T-cell (primary cell): ENCODE measurements around the gene CRTC3. TPM values are rescaled to one million over a fixed set of nuclear protein-coding genes. Genes with fewer than 3 reads are reported as not detected.
A peak's percentile ranks its signal among the peaks of the same experiment; 100 is the strongest.

ENCODE experiments used
- ATAC-seq, 4 experiments: fragments of 200-7000 bp in 3 of 4; fragments of 150-1000 bp in 1 of 4; cut with Tn5 transposase; replicated peaks in 1 of 4; 1 replicate in 3 of 4; 2 replicates in 1 of 4; pipeline ENCODE4 v1.10.0; 2021; ENCODE audit warnings: moderate library complexity in 3 of 4, mild to moderate bottlenecking in 2 of 4, moderate number of reproducible peaks in 1 of 4
- CTCF ChIA-PET, 2 donors: fragments of 300-600 bp; sonication (Branson Sonifier 250); formaldehyde crosslinking; loops; one replicate each; lab custom pipeline; 2022; ENCODE audit warnings: antibody characterized with exemption in 2 of 2; lab: Charles Lee
- POLR2A ChIA-PET, 2 donors: fragments of 300-600 bp; sonication (Branson Sonifier 250); formaldehyde crosslinking; loops; one replicate each; lab custom pipeline; 2022; ENCODE audit warnings: antibody characterized with exemption in 2 of 2; lab: Charles Lee
- DNase-seq, 35 experiments: peaks; one replicate each; pipeline versions ENCODE4 v3.0.0 to v3.0.0-alpha.2; 2013 to 2023
- H3K27ac ChIP-seq: one replicate; pipeline ENCODE4 v1.5.1; 2013; ENCODE audit warnings: low read length
- H3K27me3 ChIP-seq, 2 experiments: replicated peaks in 1 of 2; 1 replicate in 1 of 2; 2 replicates in 1 of 2; pipeline versions ENCODE4 v1.6.1 to v1.7.0; 2013; ENCODE audit warnings: low read length in 1 of 2, mixed read lengths in 1 of 2; ENCODE audit not compliant: control insufficient read depth in 2 of 2, insufficient read depth in 2 of 2; ENCODE audit errors: extremely low read depth in 1 of 2
- H3K36me3 ChIP-seq, 2 donors: 1 replicate in 1 of 2; 2 replicates in 1 of 2; pipeline versions ENCODE4 v1.6.1 to v1.7.0; 2013; ENCODE audit warnings: low read length in 1 of 2; ENCODE audit not compliant: control insufficient read depth in 2 of 2, insufficient read depth in 1 of 2; ENCODE audit errors: extremely low read depth in 1 of 2
- H3K4me1 ChIP-seq, 2 experiments: 1 replicate in 1 of 2; 2 replicates in 1 of 2; pipeline versions ENCODE4 v1.6.1 to v1.7.0; 2013; ENCODE audit warnings: low read length in 2 of 2, mixed read lengths in 1 of 2; ENCODE audit not compliant: insufficient read depth in 2 of 2, control insufficient read depth in 1 of 2; ENCODE audit errors: extremely low read depth in 1 of 2
- H3K4me3 ChIP-seq, 2 donors: 1 replicate in 1 of 2; 2 replicates in 1 of 2; pipeline versions ENCODE4 v1.5.1 to v1.7.0; 2013; ENCODE audit warnings: mild to moderate bottlenecking in 2 of 2, low read length in 1 of 2, moderate library complexity in 1 of 2; ENCODE audit not compliant: control insufficient read depth in 1 of 2; ENCODE audit errors: extremely low read depth in 1 of 2
- H3K9me3 ChIP-seq: 2 replicates; pipeline ENCODE4 v1.7.0; 2013
- H3K27ac Mint-ChIP-seq, 2 donors: one replicate each; pipeline ENCODE4 v1.8.0; 2020 to 2021; ENCODE audit warnings: mild to moderate bottlenecking in 2 of 2, mixed read lengths in 2 of 2
- H3K27me3 Mint-ChIP-seq, 2 donors: one replicate each; pipeline ENCODE4 v1.8.0; 2021 to 2022; ENCODE audit warnings: mixed read lengths in 2 of 2
- H3K36me3 Mint-ChIP-seq: one replicate; pipeline ENCODE4 v1.8.0; 2021; ENCODE audit warnings: mixed read lengths
- H3K4me1 Mint-ChIP-seq, 3 donors: one replicate each; pipeline ENCODE4 v1.8.0; 2020 to 2022; ENCODE audit warnings: mixed read lengths in 3 of 3, mild to moderate bottlenecking in 1 of 3
- H3K4me3 Mint-ChIP-seq, 3 donors: one replicate each; pipeline ENCODE4 v1.8.0; 2020 to 2022; ENCODE audit warnings: mild to moderate bottlenecking in 3 of 3, mixed read lengths in 3 of 3, moderate library complexity in 3 of 3
- H3K9me3 Mint-ChIP-seq, 3 donors: one replicate each; pipeline ENCODE4 v1.8.0; 2020 to 2022; ENCODE audit warnings: mixed read lengths in 3 of 3
- WGBS: methylation state at CpG from one replicate; pipeline ENCODE4 v1.1.5; 2013; ENCODE audit warnings: missing lambda C conversion rate; ENCODE audit not compliant: insufficient coverage; 5-methylcytosine and 5-hydroxymethylcytosine counted together
- total RNA-seq, 35 experiments: library from RNA in 6 of 35; stranded (reverse) in 6 of 35; fragments of 120-200 nt in 1 of 35; gene quantifications; one replicate each; pipeline versions ENCODE4 v1.2.1 to v1.2.4 and lab custom pipeline; 2013 to 2026

Gene CRTC3
- total RNA-seq, 5 donors from 2014 or later (not counting 1 experiment from before 2014, with no cell fraction given): 88.3 to 119 (median 89.1) TPM

DNA sequence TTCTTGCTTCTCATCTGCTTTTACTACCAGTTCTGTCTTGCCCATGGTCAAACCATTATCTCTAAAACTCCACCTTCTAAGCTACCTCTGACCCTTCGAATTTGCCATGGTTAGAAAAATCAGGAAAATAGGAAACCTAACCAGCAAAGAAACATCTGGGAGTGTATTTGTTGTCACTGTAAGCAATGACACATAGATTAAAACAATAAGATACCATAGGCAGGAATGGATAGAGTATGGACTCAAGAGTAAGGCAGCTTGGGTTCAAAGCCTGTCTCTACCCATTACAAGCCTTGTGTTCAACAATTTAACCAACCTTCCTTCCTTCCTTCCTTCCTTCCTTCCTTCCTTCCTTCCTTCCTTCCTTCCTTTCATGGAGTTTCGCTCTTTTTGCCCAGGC, 34.9 kb downstream of the CRTC3 start:
- POLR2A ChIA-PET: interaction anchor here in 1 of 2 donors (0.5 to 1.1 kb wide), 2 partner anchors 34 to 331 kb away, joined by 3 read pairs; partner anchors contain the start of gene CIB1
- Mint-ChIP-seq H3K9me3 (no peaks in the 10 kb centered on the region), H3K27me3 (no peaks in the 10 kb centered on the region), H3K4me1 (peaks cover 87 to 94% (median 93%) of the 10 kb centered on the region in 3 donors), H3K4me3 (peak overlapping the region in 2 of 3 donors; percentile 56 to 66), H3K36me3 (peaks cover 14% of the 10 kb centered on the region), H3K27ac (peak overlapping the region; percentile 90 to 94)
- ATAC-seq (no peak), DNase-seq (no peak)
- H3K4me3 ChIP-seq: no peak overlapping the region
- peak overlapping the region; percentile 81 for H3K27ac ChIP-seq
- CTCF ChIA-PET: interaction anchor here (0.7 to 1.0 kb wide), 3 partner anchors 25 to 83 kb away, joined by 3 read pairs; no protein-coding TSS in a partner anchor
- H3K4me1 ChIP-seq: peaks cover 77 to 88% of the 10 kb centered on the region in 2 experiments
- WGBS: no CpG with 5 or more reads among the region's 2 CpGs
- no peaks in the 10 kb centered on the region for H3K9me3 ChIP-seq
- peaks cover under 1 to 5% of the 10 kb centered on the region in 2 donors for H3K36me3 ChIP-seq
- H3K27me3 ChIP-seq: no peaks in the 10 kb centered on the region

GRCh38 chr15:90565866-90566265, 36.1 kb downstream of the CRTC3 start:
- H3K27me3 Mint-ChIP-seq: no peaks in the 10 kb centered on the region
- H3K4me1 ChIP-seq: peaks cover 81 to 87% of the 10 kb centered on the region in 2 experiments
- no peaks in the 10 kb centered on the region for H3K36me3 ChIP-seq
- H3K27ac ChIP-seq: peak overlapping the region; percentile 81
- ChIA-PET CTCF (no interaction called here), POLR2A (interaction anchor here in 1 of 2 donors (1.3 kb wide), 1 partner anchor 33 kb away, joined by 3 read pairs; no protein-coding TSS in a partner anchor)
- no peaks in the 10 kb centered on the region for H3K9me3 ChIP-seq
- H3K9me3 Mint-ChIP-seq: no peaks in the 10 kb centered on the region
- no peaks in the 10 kb centered on the region for H3K27me3 ChIP-seq
- peaks cover 12% of the 10 kb centered on the region for H3K36me3 Mint-ChIP-seq
- H3K4me3 Mint-ChIP-seq: peak overlapping the region in 2 of 3 donors; percentile 4 to 66
- H3K4me1 Mint-ChIP-seq: peaks cover 89 to 92% (median 91%) of the 10 kb centered on the region in 3 donors
- no peak for DNase-seq
- ATAC-seq: no peak
- peak overlapping the region; percentile 80 to 90 for H3K27ac Mint-ChIP-seq
- no peak overlapping the region for H3K4me3 ChIP-seq

GRCh38 chr15:90570643-90571042, 40.9 kb downstream of the CRTC3 start:
- ChIA-PET CTCF (interaction anchor here in 1 of 2 donors (1.5 kb wide), 1 partner anchor 33 kb away, joined by 3 read pairs; no protein-coding TSS in a partner anchor), POLR2A (interaction anchor here (0.6 to 0.7 kb wide), 2 partner anchors 12 to 1933 kb away, joined by 4 to 6 read pairs; no protein-coding TSS in a partner anchor)
- peak overlapping the region; percentile 1 for H3K27ac ChIP-seq
- ATAC-seq (no peak), DNase-seq (no peak)
- no peak overlapping the region for H3K4me3 ChIP-seq
- peak overlapping the region; percentile 89 to 90 for H3K27ac Mint-ChIP-seq
- H3K9me3 Mint-ChIP-seq: no peaks in the 10 kb centered on the region
- no CpG with 5 or more reads among the region's 5 CpGs for whole genome bisulfite sequencing
- no peaks in the 10 kb centered on the region for H3K27me3 Mint-ChIP-seq
- peaks cover 63 to 71% of the 10 kb centered on the region in 2 experiments for H3K4me1 ChIP-seq
- peaks cover 90 to 93% (median 91%) of the 10 kb centered on the region in 3 donors for H3K4me1 Mint-ChIP-seq
- no peaks in the 10 kb centered on the region for H3K36me3 ChIP-seq
- H3K27me3 ChIP-seq: no peaks in the 10 kb centered on the region
- no peaks in the 10 kb centered on the region for H3K9me3 ChIP-seq
- peak overlapping the region; percentile 21 to 49 (median 21) for H3K4me3 Mint-ChIP-seq
- peaks cover 10% of the 10 kb centered on the region for H3K36me3 Mint-ChIP-seq

GRCh38 chr15:90571063-90571541, 41.4 kb downstream of the CRTC3 start:
- peak overlapping the region; percentile 53 to 91 for H3K27ac Mint-ChIP-seq
- 41% methylated on average over 3 of the region's 4 CpGs for WGBS
- CTCF ChIA-PET: no interaction called here
- no peaks in the 10 kb centered on the region for H3K27me3 ChIP-seq
- no peak for ATAC-seq
- H3K27me3 Mint-ChIP-seq: no peaks in the 10 kb centered on the region
- H3K27ac ChIP-seq: peak overlapping the region; percentile 1
- H3K9me3 Mint-ChIP-seq: no peaks in the 10 kb centered on the region
- H3K4me1 ChIP-seq: peaks cover 61 to 69% of the 10 kb centered on the region in 2 experiments
- peaks cover 8% of the 10 kb centered on the region for H3K36me3 Mint-ChIP-seq
- peak overlapping the region in 1 of 3 donors; percentile 49 for H3K4me3 Mint-ChIP-seq
- peaks cover 89 to 93% (median 90%) of the 10 kb centered on the region in 3 donors for H3K4me1 Mint-ChIP-seq
- POLR2A ChIA-PET: interaction anchor here (0.6 to 0.7 kb wide), 2 partner anchors 12 to 1933 kb away, joined by 4 to 6 read pairs; no protein-coding TSS in a partner anchor
- DNase-seq: no peak
- peak overlapping the region in 1 of 2 donors; percentile 23 for H3K4me3 ChIP-seq
- H3K9me3 ChIP-seq: no peaks in the 10 kb centered on the region
- H3K36me3 ChIP-seq: no peaks in the 10 kb centered on the region

- H3K9me3 ChIP-seq: no peaks in the 10 kb centered on the region
- H3K4me1 Mint-ChIP-seq: peaks cover 89 to 99% (median 90%) of the 10 kb centered on the region in 3 donors
- H3K27me3 ChIP-seq: no peaks in the 10 kb centered on the region
- no peak overlapping the region for H3K4me3 ChIP-seq
- CTCF ChIA-PET: interaction anchor here in 1 of 2 donors (0.6 kb wide), 2 partner anchors 22 to 750 kb away, joined by 3 read pairs; no protein-coding TSS in a partner anchor
- H3K36me3 ChIP-seq: no peaks in the 10 kb centered on the region
- peak overlapping the region; percentile 9 for H3K27ac ChIP-seq
- peak overlapping the region; percentile 53 to 91 for H3K27ac Mint-ChIP-seq
- no CpG with 5 or more reads among the region's 3 CpGs for WGBS
- H3K4me3 Mint-ChIP-seq: peak overlapping the region in 1 of 3 donors; percentile 49
- H3K36me3 Mint-ChIP-seq: peaks cover 21% of the 10 kb centered on the region
- DNase-seq (no peak), ATAC-seq (no peak)
- H3K4me1 ChIP-seq: peaks cover 62 to 64% of the 10 kb centered on the region in 2 experiments
- POLR2A ChIA-PET: interaction anchor here in 1 of 2 donors (0.6 to 1.0 kb wide), 2 partner anchors 9 to 292 kb away, joined by 4 to 5 read pairs; no protein-coding TSS in a partner anchor
- H3K27me3 Mint-ChIP-seq: no peaks in the 10 kb centered on the region
- H3K9me3 Mint-ChIP-seq: no peaks in the 10 kb centered on the region
Observed at GRCh38 chr15:90572893-90573292, 43.2 kb downstream of the CRTC3 start.

GRCh38 chr15:90576711-90577389, 47.1 kb downstream of the CRTC3 start:
- Histone ChIP-seq H3K27ac (no peak overlapping the region), H3K27me3 (no peaks in the 10 kb centered on the region), H3K9me3 (no peaks in the 10 kb centered on the region), H3K4me3 (no peak overlapping the region), H3K36me3 (no peaks in the 10 kb centered on the region), H3K4me1 (peaks cover 44 to 50% of the 10 kb centered on the region in 2 experiments)
- WGBS: 95% methylated on average over 4 of the region's 7 CpGs
- Mint-ChIP-seq H3K9me3 (no peaks in the 10 kb centered on the region), H3K36me3 (peaks cover 15% of the 10 kb centered on the region), H3K27ac (peak overlapping the region; percentile 75 to 86), H3K27me3 (no peaks in the 10 kb centered on the region), H3K4me3 (peak overlapping the region in 1 of 3 donors; percentile 0), H3K4me1 (peaks cover 87 to 93% (median 89%) of the 10 kb centered on the region in 3 donors)
- CTCF ChIA-PET: interaction anchor here in 1 of 2 donors (0.7 to 1.0 kb wide), 2 partner anchors 11 to 37 kb away, joined by 3 read pairs; no protein-coding TSS in a partner anchor
- ATAC-seq: no peak
- no peak for DNase-seq
- POLR2A ChIA-PET: interaction anchor here in 1 of 2 donors (0.6 to 0.7 kb wide), 2 partner anchors 14 to 15 kb away, joined by 3 to 4 read pairs; no protein-coding TSS in a partner anchor
